ENCODE measurements around the gene GPC6. TPM values are rescaled to one million over a fixed set of nuclear protein-coding genes. Genes with fewer than 3 reads are reported as not detected.

GPC6 gene
- total RNA-seq, 1 donor from 2014 or later = 13.8 TPM

GRCh38 chr13:93270769-93271742 is 44.4 kb downstream of the GPC6 start:
- Histone ChIP-seq H3K4me1 (no peaks in the 10 kb centered on the region), H3K4me3 (no peak overlapping the region), H3K27me3 (no peaks in the 10 kb centered on the region), H3K9me3 (no peaks in the 10 kb centered on the region), H3K36me3 (no peaks in the 10 kb centered on the region), H3K27ac (no peak overlapping the region)
- DNase-seq (ENCODE audit: extremely low spot score in 2 of 2) = no peak
- TF ChIP-seq POLR2AphosphoS5 (IDR thresholded peaks at IDR 0.05; ENCODE audit: insufficient read depth in 1 of 2, low read depth in 1 of 2) (no peak), POLR2A (IDR thresholded peaks at IDR 0.05) (no peak), CTCF (IDR thresholded peaks at IDR 0.05) (no peak)
- intact Hi-C loops (cut with DNase I) = no loop called here

GRCh38 chr13:93279982-93280381 is 53.4 kb downstream of the GPC6 start:
- intact Hi-C loops (cut with DNase I) = no loop called here
- Histone ChIP-seq H3K36me3 (no peaks in the 10 kb centered on the region), H3K27me3 (no peaks in the 10 kb centered on the region), H3K27ac (no peak overlapping the region), H3K9me3 (no peaks in the 10 kb centered on the region), H3K4me1 (no peaks in the 10 kb centered on the region), H3K4me3 (no peak overlapping the region)
- DNase-seq (ENCODE audit: extremely low spot score in 2 of 2) = no peak
- TF ChIP-seq POLR2A (IDR thresholded peaks at IDR 0.05) = no peak
- TF ChIP-seq CTCF (IDR thresholded peaks at IDR 0.05) = no peak
- no peak for TF ChIP-seq POLR2AphosphoS5 (IDR thresholded peaks at IDR 0.05; ENCODE audit: insufficient read depth in 1 of 2, low read depth in 1 of 2)

GRCh38 chr13:93280688-93281087 is 54.1 kb downstream of the GPC6 start:
- no peaks in the 10 kb centered on the region for H3K36me3 ChIP-seq
- intact Hi-C loops (cut with DNase I) = no loop called here
- no peak overlapping the region for H3K27ac ChIP-seq
- no peaks in the 10 kb centered on the region for H3K4me1 ChIP-seq
- TF ChIP-seq POLR2AphosphoS5 (IDR thresholded peaks at IDR 0.05; ENCODE audit: insufficient read depth in 1 of 2, low read depth in 1 of 2) (no peak), CTCF (IDR thresholded peaks at IDR 0.05) (no peak), POLR2A (IDR thresholded peaks at IDR 0.05) (no peak)
- H3K9me3 ChIP-seq = no peaks in the 10 kb centered on the region
- no peak overlapping the region for H3K4me3 ChIP-seq
- DNase-seq (ENCODE audit: extremely low spot score in 2 of 2) = no peak
- no peaks in the 10 kb centered on the region for H3K27me3 ChIP-seq

- Histone ChIP-seq H3K4me3 (no peak overlapping the region), H3K4me1 (no peaks in the 10 kb centered on the region), H3K27ac (no peak overlapping the region), H3K9me3 (no peaks in the 10 kb centered on the region), H3K27me3 (no peaks in the 10 kb centered on the region), H3K36me3 (no peaks in the 10 kb centered on the region)
- intact Hi-C loops (cut with DNase I) = no loop called here
- TF ChIP-seq POLR2AphosphoS5 (IDR thresholded peaks at IDR 0.05; ENCODE audit: insufficient read depth in 1 of 2, low read depth in 1 of 2) (no peak), CTCF (IDR thresholded peaks at IDR 0.05) (no peak), POLR2A (IDR thresholded peaks at IDR 0.05) (no peak)
- DNase-seq (ENCODE audit: extremely low spot score in 2 of 2) = no peak
Measured at GRCh38 chr13:93283255-93283654, 56.6 kb downstream of the GPC6 start.

GRCh38 chr13:93284064-93284463 is 57.5 kb downstream of the GPC6 start:
- DNase-seq (ENCODE audit: extremely low spot score in 2 of 2) = no peak
- TF ChIP-seq POLR2AphosphoS5 (IDR thresholded peaks at IDR 0.05; ENCODE audit: insufficient read depth in 1 of 2, low read depth in 1 of 2) (no peak), POLR2A (IDR thresholded peaks at IDR 0.05) (no peak)
- no peak overlapping the region for H3K4me3 ChIP-seq
- intact Hi-C loops (cut with DNase I) = no loop called here
- H3K36me3 ChIP-seq = no peaks in the 10 kb centered on the region
- H3K9me3 ChIP-seq = no peaks in the 10 kb centered on the region
- H3K27ac ChIP-seq = no peak overlapping the region
- H3K4me1 ChIP-seq = no peaks in the 10 kb centered on the region
- no peaks in the 10 kb centered on the region for H3K27me3 ChIP-seq

Data from vagina (tissue), 2 donors.